SK-N-MC (cell line): ENCODE results near the gene AP1M1.

Source experiments
- DNase-seq: peaks from one replicate; pipeline ENCODE4 v3.0.0-alpha.2; 2011; ENCODE audit warnings: low read depth, low spot score
- H3K27ac ChIP-seq: fragments of 200-600 bp; sonication (generic); 2 replicates; pipeline ENCODE4 v1.5.1; 2016; ENCODE audit warnings: mixed run types
- H3K36me3 ChIP-seq: fragments of 200-600 bp; sonication (generic); 2 replicates; pipeline ENCODE4 v1.6.1; 2017; ENCODE audit warnings: antibody characterized with exemption, low read length, mixed read lengths; ENCODE audit not compliant: insufficient read depth
- H3K4me3 ChIP-seq: fragments of 200-600 bp; sonication (generic); 2 replicates; pipeline ENCODE4 v1.5.1; 2016
- H3K9ac ChIP-seq: fragments of 200-600 bp; sonication (generic); 2 replicates; pipeline ENCODE4 v1.8.0; 2017; ENCODE audit warnings: mixed run types, mixed read lengths; ENCODE audit not compliant: insufficient read length
- H3K9me3 ChIP-seq: fragments of 200-600 bp; sonication (generic); 2 replicates; pipeline ENCODE4 v1.6.1; 2017; ENCODE audit warnings: low read depth, mild to moderate bottlenecking, antibody characterized with exemption, low read length, moderate library complexity, mixed read lengths
- EZH2 ChIP-seq: fragments of 200-600 bp; sonication (generic); IDR thresholded peaks from one replicate; pipeline ENCODE4 v1.6.1; 2017; ENCODE audit warnings: antibody characterized with exemption
- FOXP2 ChIP-seq: optimal IDR thresholded peaks from 2 replicates; pipeline ENCODE3; 2011; ENCODE audit warnings: mild to moderate bottlenecking, moderate library complexity; ENCODE audit not compliant: insufficient read depth; ENCODE audit errors: extremely low read length, control extremely low read depth
- POLR2AphosphoS5 ChIP-seq: IDR thresholded peaks from 2 replicates; pipeline ENCODE4 v1.6.1; 2012; ENCODE audit warnings: mild to moderate bottlenecking, low read depth, low read length, borderline replicate concordance

The AP1M1 gene

DNA sequence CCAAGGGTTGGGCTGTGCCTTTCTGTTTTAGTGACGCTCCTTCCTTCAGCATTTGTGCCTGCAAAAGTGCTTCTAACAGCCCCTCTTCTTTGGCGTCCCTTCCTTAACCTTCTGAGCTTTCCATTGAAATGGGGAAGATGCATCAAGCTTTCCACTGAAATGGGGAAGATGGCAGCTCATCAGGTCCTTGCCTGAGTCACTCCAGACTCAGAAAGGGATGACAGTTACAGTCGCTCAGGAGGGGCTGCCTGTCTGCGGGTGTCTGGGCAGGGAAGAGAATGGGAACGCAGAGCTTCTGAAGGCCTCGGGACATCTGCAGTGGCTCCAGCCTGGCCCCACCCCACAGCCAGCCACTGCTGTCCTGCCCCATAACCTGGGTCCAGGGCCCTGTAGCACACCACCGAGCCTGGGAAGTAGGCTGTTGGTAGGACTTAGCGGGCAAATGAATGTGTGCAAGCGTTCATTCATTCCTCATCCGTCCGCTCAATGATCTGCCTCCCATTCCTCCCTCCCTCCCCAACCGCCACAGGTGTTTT is 9.8 kb downstream of the AP1M1 start:
- no peaks in the 10 kb centered on the region for H3K9me3 ChIP-seq
- no peak overlapping the region for H3K4me3 ChIP-seq
- H3K36me3 ChIP-seq: peaks cover 38% of the 10 kb centered on the region
- no peak overlapping the region for H3K9ac ChIP-seq
- H3K27ac ChIP-seq: no peak overlapping the region
- no peak for DNase-seq
- TF ChIP-seq EZH2: no peak
- no peak for TF ChIP-seq POLR2AphosphoS5

DNA sequence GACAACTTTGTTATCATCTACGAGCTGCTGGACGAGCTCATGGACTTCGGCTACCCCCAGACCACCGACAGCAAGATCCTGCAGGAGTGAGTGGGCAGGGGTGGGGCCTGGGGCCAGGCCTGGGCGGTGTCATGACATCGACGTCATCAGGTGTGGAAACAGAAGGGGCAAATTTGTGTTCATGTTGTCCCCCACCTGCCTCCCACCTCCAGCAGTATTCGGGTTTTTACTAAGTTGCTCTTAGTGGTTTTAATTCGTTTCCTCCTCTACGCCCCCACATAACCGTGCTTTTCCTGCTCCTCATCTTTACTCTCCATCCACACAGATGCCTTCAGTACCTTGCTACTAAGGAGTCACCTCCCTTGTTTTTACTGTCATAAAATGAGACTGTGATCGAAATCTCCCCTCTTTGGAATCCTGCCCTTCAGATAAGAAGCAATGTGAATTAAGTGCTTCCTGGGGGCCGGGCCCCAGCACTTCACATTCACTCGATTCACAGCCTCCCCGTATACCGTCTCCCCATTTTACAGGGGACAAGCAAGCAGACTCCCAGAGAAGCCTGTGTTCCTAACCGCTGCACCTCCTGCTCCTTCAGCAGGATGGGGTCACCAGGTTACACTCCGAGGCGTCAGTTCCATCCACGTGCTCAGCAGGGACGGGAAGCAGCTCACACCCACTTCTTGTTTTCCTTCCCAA is 10.5 kb downstream of the AP1M1 start:
- Histone ChIP-seq H3K9ac (no peak overlapping the region), H3K9me3 (no peaks in the 10 kb centered on the region), H3K27ac (no peak overlapping the region), H3K4me3 (no peak overlapping the region), H3K36me3 (peaks cover 32% of the 10 kb centered on the region; the same call in 1 of the 2 replicates)
- DNase-seq: no peak
- TF ChIP-seq EZH2 (no peak), FOXP2 (no peak), POLR2AphosphoS5 (no peak)

DNA sequence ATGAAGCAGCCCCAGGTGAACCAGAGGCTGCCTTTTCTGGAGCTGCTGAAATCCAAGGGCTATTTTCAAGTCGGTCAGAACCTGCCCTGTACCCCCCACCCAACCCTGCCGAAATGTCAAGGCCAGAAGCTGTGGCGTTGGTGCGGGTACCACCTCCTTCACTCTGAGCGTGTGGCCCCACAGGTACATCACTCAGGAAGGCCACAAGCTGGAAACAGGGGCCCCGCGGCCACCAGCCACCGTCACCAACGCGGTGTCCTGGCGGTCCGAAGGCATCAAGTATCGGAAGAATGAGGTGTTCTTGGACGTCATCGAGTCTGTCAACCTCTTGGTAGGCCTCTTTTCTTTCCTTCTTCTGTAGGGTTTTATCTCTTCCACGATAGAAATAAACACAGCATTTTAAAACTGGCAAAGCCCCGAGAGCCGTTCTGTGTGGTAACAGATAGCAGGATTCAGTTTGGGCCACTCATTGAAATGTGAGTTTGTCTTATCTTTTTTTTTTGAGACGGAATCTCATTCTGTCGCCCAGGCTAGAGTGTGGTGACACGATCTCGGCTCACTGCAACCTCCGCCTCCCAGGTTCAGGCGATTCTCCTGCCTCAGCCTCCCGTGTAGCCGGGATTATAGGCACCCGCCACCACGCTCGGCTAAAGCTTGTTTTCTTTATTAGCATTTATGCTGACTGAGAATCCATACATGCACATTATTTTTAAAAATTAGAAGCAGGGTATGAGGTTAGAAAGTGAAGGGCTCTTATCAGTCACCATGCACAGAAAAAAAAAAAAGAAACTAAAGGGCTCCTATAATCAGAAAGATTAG is 11.3 kb downstream of the AP1M1 start:
- no peak overlapping the region for H3K9ac ChIP-seq
- TF ChIP-seq POLR2AphosphoS5: no peak
- no peak for TF ChIP-seq EZH2
- no peak for TF ChIP-seq FOXP2
- no peak overlapping the region for H3K27ac ChIP-seq
- H3K4me3 ChIP-seq: no peak overlapping the region
- no peaks in the 10 kb centered on the region for H3K9me3 ChIP-seq
- DNase-seq: no peak
- peaks cover 27% of the 10 kb centered on the region; the same call in 1 of the 2 replicates for H3K36me3 ChIP-seq

DNA sequence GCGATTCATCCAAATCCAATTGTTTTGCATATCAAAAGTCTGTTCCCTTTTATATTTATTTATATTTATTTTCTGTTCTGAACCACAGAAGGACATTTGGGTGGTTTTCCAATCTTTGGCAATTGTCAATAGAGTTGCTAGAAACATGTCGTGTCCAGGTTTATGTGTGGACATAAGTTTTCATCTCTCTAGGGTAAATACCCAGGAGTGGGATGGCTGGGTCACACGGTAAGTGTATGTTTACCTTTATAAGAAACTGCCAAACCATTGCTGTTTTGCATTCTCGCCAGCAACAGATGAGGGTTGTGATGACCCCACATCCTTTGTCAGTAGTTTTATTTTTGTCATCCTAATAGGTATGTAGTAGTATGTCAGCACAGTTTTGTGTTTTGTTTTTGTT is 12.5 kb downstream of the AP1M1 start:
- DNase-seq: no peak
- H3K27ac ChIP-seq: no peak overlapping the region
- no peak overlapping the region for H3K9ac ChIP-seq
- peaks cover 31% of the 10 kb centered on the region; the same call in 1 of the 2 replicates for H3K36me3 ChIP-seq
- H3K4me3 ChIP-seq: no peak overlapping the region
- no peaks in the 10 kb centered on the region for H3K9me3 ChIP-seq
- no peak for TF ChIP-seq POLR2AphosphoS5
- no peak for TF ChIP-seq FOXP2
- no peak for TF ChIP-seq EZH2

DNA sequence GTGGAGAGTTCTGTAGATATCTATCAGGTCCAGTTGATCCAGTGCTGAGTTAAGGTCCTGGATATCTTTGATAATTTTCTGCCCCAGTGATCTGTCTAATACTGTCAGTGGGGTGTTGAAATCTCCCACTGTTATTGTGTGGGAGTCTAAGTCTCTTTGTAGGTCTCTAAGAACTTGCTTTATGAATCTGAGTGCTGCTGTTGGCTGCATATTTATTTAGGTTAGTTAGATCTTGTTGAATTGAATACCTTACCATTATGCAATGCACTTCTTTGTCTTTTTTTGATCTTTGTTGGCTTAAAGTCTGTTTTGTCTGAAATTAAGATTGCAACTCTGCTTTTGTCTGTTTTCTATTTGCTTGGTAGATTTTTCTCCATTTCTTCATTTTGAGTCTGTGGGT is 15.4 kb downstream of the AP1M1 start:
- DNase-seq: no peak
- TF ChIP-seq EZH2 (no peak), FOXP2 (no peak), POLR2AphosphoS5 (no peak)
- H3K36me3 ChIP-seq: peaks cover 36% of the 10 kb centered on the region; the same call in 1 of the 2 replicates
- no peak overlapping the region for H3K27ac ChIP-seq
- no peaks in the 10 kb centered on the region for H3K9me3 ChIP-seq
- no peak overlapping the region for H3K4me3 ChIP-seq
- no peak overlapping the region for H3K9ac ChIP-seq

DNA sequence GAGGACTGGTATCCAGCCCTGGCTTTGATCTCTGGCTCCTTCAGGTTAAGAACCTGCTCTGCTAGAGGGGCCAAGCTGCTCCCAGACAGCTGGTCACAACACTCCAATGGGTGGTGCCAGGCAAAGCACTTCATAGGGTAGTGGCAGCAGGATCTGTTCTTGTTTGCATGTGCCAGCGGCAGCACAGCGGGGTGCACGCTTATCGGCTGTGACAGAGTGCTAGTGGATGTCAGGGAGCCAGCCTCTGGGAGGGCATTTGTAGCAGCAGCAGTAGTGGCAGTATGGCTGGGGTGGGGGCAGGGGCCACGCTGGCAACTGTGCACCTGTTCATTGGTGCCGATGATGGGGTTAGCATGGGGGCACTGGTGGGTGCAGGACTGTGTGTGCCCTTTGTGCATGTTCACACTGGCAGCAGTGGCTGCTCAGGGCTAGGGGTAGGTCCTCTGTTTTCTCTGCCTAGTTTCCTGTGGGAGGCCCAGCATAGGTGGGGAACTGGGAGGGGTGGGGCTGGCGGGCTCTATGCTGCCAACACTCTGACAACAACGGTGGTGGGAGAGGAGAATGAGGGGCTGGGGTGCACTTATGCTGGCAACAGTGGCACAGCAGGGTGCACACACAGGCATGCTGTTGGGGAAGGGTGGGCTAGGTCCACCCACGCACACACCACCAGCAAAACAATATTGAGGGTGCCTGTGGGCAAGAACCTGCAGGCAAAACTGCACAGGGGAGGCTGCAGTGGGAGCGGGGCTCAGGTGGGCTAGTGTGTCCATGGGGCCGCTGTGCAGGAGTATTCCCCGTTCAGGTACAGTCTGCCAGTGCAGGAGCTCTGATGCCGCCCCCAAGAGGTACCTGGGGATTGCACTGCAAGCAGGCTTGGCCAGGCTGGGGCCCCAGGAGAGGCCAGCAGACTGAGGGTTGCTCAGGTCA is 19.3 kb downstream of the AP1M1 start:
- no peak overlapping the region for H3K4me3 ChIP-seq
- H3K36me3 ChIP-seq: peaks cover 47% of the 10 kb centered on the region
- no peak for DNase-seq
- H3K9ac ChIP-seq: no peak overlapping the region
- H3K9me3 ChIP-seq: peaks cover 5% of the 10 kb centered on the region; the same call in 1 of the 2 replicates
- TF ChIP-seq POLR2AphosphoS5: no peak
- no peak for TF ChIP-seq EZH2
- TF ChIP-seq FOXP2: no peak
- no peak overlapping the region for H3K27ac ChIP-seq

DNA sequence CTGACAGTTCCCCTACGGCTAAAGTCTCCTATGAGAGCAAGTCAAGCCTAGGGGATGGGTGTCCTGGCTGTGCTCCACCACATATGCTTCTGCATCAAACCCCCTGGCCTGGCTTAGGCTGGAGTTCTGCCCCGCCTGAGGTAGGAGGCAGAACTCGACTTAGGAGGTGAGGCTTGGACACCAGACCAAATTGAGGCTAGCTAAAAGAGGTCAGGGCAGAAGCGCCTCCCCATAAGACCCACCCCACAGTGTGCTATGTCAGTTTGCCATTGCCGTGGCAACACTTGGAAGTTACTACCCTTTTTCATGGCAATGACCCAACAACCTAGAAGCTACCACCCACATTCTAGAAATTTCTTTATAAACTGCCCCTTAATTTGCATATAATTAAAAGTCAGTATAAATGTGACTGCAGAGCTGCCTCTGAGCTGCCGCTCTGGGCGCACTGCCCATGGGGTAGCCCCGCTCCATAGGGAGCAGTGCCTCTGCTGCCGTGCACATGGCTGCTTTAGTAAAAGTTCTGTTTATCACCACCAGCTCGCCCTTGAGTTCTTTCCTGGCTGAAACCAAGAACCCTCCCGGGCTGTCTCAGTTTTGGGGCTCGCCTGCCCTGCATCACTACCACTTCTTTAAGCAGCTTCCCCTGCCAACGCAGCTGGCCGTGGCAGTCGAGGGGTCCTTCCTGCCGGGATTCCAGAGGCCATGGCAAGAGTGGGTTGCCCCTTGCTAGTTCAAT is 20.2 kb downstream of the AP1M1 start:
- peaks cover 5% of the 10 kb centered on the region; the same call in 1 of the 2 replicates for H3K9me3 ChIP-seq
- peaks cover 47% of the 10 kb centered on the region for H3K36me3 ChIP-seq
- H3K9ac ChIP-seq: no peak overlapping the region
- no peak for TF ChIP-seq EZH2
- TF ChIP-seq FOXP2: no peak
- no peak for TF ChIP-seq POLR2AphosphoS5
- DNase-seq: no peak
- no peak overlapping the region for H3K4me3 ChIP-seq
- no peak overlapping the region for H3K27ac ChIP-seq
